A549 (cell line): ENCODE data around the gene CCDC167. TPM values are rescaled to one million over a fixed set of nuclear protein-coding genes. Genes with fewer than 3 reads are reported as not detected.

ENCODE experiments used
- ATAC-seq, 2 experiments: fragments of 200-7000 bp in 1 of 2; fragments of >200 bp in 1 of 2; cut with Nextera tagmentation in 1 of 2; cut with Tn5 transposase in 1 of 2; 3 replicates each; pipeline versions ENCODE4 v1.8.0 to v1.9.1; 2018 to 2020; ENCODE audit warnings: mild to moderate bottlenecking in 1 of 2, moderate library complexity in 1 of 2
- CTCF ChIA-PET: fragments of 300-600 bp; sonication (Branson Sonifier 250); formaldehyde crosslinking; extraction: SDS; loops from one replicate; lab custom pipeline; 2021; ENCODE audit warnings: antibody characterized with exemption, inconsistent platforms; lab: Yijun Ruan, JAX
- POLR2A ChIA-PET: fragments of 350-600 bp; formaldehyde crosslinking; extraction: SDS; loops from one replicate; lab custom pipeline; 2021; ENCODE audit warnings: antibody characterized with exemption, inconsistent platforms; lab: Yijun Ruan, JAX
- DNase-seq, 2 experiments: peaks; one replicate each; pipeline versions ENCODE4 v3.0.0 to v3.0.0-alpha.2; 2011 to 2016; ENCODE audit warnings: low read depth in 1 of 2, low spot score in 1 of 2
- FAIRE-seq: peaks from 2 replicates; lab custom pipeline; 2011; peaks lifted over from hg19 to GRCh38; lab: Jason Lieb, UNC
- H3K27ac ChIP-seq, 2 experiments: fragments of >200 bp; sonication (Bioruptor Twin); formaldehyde crosslinking; 3 replicates each; pipeline ENCODE4 v1.5.1; 2016 to 2017
- H3K4me1 ChIP-seq: fragments of >200 bp; sonication (Bioruptor Twin); formaldehyde crosslinking; 3 replicates; pipeline ENCODE4 v1.6.1; 2016
- H3K4me2 ChIP-seq: fragments of >200 bp; sonication (Bioruptor Twin); formaldehyde crosslinking; 3 replicates; pipeline ENCODE4 v1.6.1; 2016
- H3K4me3 ChIP-seq: fragments of >200 bp; sonication (Bioruptor Twin); formaldehyde crosslinking; 3 replicates; pipeline ENCODE4 v1.5.1; 2016
- H3K9me3 ChIP-seq: fragments of >200 bp; sonication (Bioruptor Twin); formaldehyde crosslinking; 3 replicates; pipeline ENCODE4 v1.6.1; 2016
- ATOH8 ChIP-seq: fragments of 250-450 bp; sonication (Bioruptor Pico); IDR thresholded peaks from 2 replicates; pipeline ENCODE4 v1.5.0; 2020; ENCODE audit warnings: low read depth, mild to moderate bottlenecking, moderate library complexity
- CBX2 ChIP-seq: fragments of 200-600 bp; sonication (generic); IDR thresholded peaks from 2 replicates; pipeline ENCODE4 v1.6.1; 2016; ENCODE audit warnings: low read depth, mild to moderate bottlenecking, borderline replicate concordance
- CEBPB ChIP-seq, 2 experiments: fragments of >200 bp in 1 of 2; sonication (Bioruptor Twin) in 1 of 2; formaldehyde crosslinking in 1 of 2; IDR thresholded peaks; 2 replicates each; pipeline ENCODE4 v1.6.1; 2012 to 2016
- EHF ChIP-seq: fragments of 250-450 bp; sonication (Bioruptor Pico); IDR thresholded peaks from 2 replicates; pipeline ENCODE4 v1.5.0; 2020; ENCODE audit warnings: mild to moderate bottlenecking
- EP300 ChIP-seq, 2 experiments: fragments of >200 bp; sonication (Bioruptor Twin); formaldehyde crosslinking; IDR thresholded peaks; 2 replicates in 1 of 2; 3 replicates in 1 of 2; pipeline ENCODE4 v1.6.1; 2016 to 2017
- FOSB ChIP-seq: fragments of 250-450 bp; sonication (Bioruptor Pico); IDR thresholded peaks from 2 replicates; pipeline ENCODE4 v1.5.0; 2020; ENCODE audit warnings: mild to moderate bottlenecking, moderate library complexity
- GATA3 ChIP-seq: IDR thresholded peaks from 2 replicates; pipeline ENCODE4 v1.6.1; 2012; ENCODE audit warnings: borderline replicate concordance
- HDAC2 ChIP-seq: fragments of 200-600 bp; sonication (generic); IDR thresholded peaks from 2 replicates; pipeline ENCODE4 v1.6.1; 2016
- HEYL ChIP-seq: fragments of 250-450 bp; sonication (Bioruptor Pico); IDR thresholded peaks from 2 replicates; pipeline ENCODE4 v1.8.0; 2021; ENCODE audit warnings: mild to moderate bottlenecking, moderate library complexity
- HMGXB4 ChIP-seq: fragments of 250-450 bp; sonication (Bioruptor Pico); IDR thresholded peaks from 2 replicates; pipeline ENCODE4 v1.5.0; 2021; ENCODE audit warnings: mild to moderate bottlenecking, moderate library complexity, borderline replicate concordance
- HOXA7 ChIP-seq: fragments of 250-450 bp; sonication (Bioruptor Pico); IDR thresholded peaks from 2 replicates; pipeline ENCODE4 v1.5.0; 2020; ENCODE audit warnings: mild to moderate bottlenecking, moderate library complexity
- HOXB13 ChIP-seq: fragments of 250-450 bp; sonication (Bioruptor Pico); IDR thresholded peaks from 2 replicates; pipeline ENCODE4 v1.5.0; 2020; ENCODE audit warnings: low read depth, mild to moderate bottlenecking, moderate library complexity
- KDM5A ChIP-seq: fragments of 200-600 bp; sonication (generic); IDR thresholded peaks from 2 replicates; pipeline ENCODE4 v1.6.1; 2016; ENCODE audit warnings: antibody characterized with exemption, mild to moderate bottlenecking
- MYC ChIP-seq: IDR thresholded peaks from 2 replicates; pipeline ENCODE4 v1.6.1; 2012; ENCODE audit warnings: mild to moderate bottlenecking, inconsistent platforms, low read length, improper control_type of control experiment, borderline replicate concordance
- NPAS2 ChIP-seq: fragments of 250-450 bp; sonication (Bioruptor Pico); IDR thresholded peaks from 2 replicates; pipeline ENCODE4 v1.8.0; 2022; ENCODE audit warnings: mild to moderate bottlenecking, moderate library complexity, borderline replicate concordance
- PHF8 ChIP-seq: fragments of 200-600 bp; sonication (generic); IDR thresholded peaks from 2 replicates; pipeline ENCODE4 v1.6.1; 2016; ENCODE audit warnings: low read depth, mild to moderate bottlenecking, antibody characterized with exemption, moderate library complexity, borderline replicate concordance
- POLR2AphosphoS2 ChIP-seq: conservative IDR thresholded peaks from 2 replicates; pipeline ENCODE4 v1.6.1; 2012; ENCODE audit warnings: low read length, improper control_type of control experiment, inconsistent platforms
- RAD21 ChIP-seq, 2 experiments: fragments of >200 bp in 1 of 2; sonication (Bioruptor Twin) in 1 of 2; formaldehyde crosslinking in 1 of 2; IDR thresholded peaks in 1 of 2; conservative IDR thresholded peaks in 1 of 2; 2 replicates in 1 of 2; 3 replicates in 1 of 2; pipeline ENCODE4 v1.6.1; 2012 to 2018; ENCODE audit warnings: inconsistent platforms in 1 of 2
- RNF2 ChIP-seq: fragments of 200-600 bp; sonication (generic); IDR thresholded peaks from 2 replicates; pipeline ENCODE4 v1.6.1; 2016; ENCODE audit warnings: low read depth, mild to moderate bottlenecking, antibody characterized with exemption, moderate library complexity, borderline replicate concordance
- SMC3 ChIP-seq: fragments of >200 bp; sonication (Bioruptor Twin); formaldehyde crosslinking; IDR thresholded peaks from 3 replicates; pipeline ENCODE4 v1.6.1; 2018; ENCODE audit warnings: inconsistent platforms
- ZNF302 ChIP-seq: fragments of 250-450 bp; sonication (Bioruptor Pico); IDR thresholded peaks from 2 replicates; pipeline ENCODE4 v1.9.0; 2021; ENCODE audit warnings: inconsistent platforms, mild to moderate bottlenecking, moderate library complexity
- WGBS: methylation state at CpG from one replicate; pipeline ENCODE4 v1.1.6; 2017; ENCODE audit errors: missing lambda C conversion rate; 5-methylcytosine and 5-hydroxymethylcytosine counted together
- polyA plus RNA-seq, 4 experiments: library from polyadenylated mRNA; depleted of rRNA in 3 of 4; stranded (reverse); fragments of >200 nt; fragmentation: RNase III in 1 of 4; extraction: RNeasy Plus Mini Kit Qiagen cat#74134 plus additional on column Dnase treatment in 1 of 4; gene quantifications; 2 replicates in 3 of 4; 3 replicates in 1 of 4; pipeline ENCODE4 v1.2.3, GENCODE V29; 2011 to 2017
- TF ChIP-seq, protein P1 (sequence below): fragments of >200 bp; sonication (Bioruptor Twin); formaldehyde crosslinking; IDR thresholded peaks from 3 replicates; pipeline ENCODE4 v1.6.1; 2016
- TF ChIP-seq, protein P2 (sequence below): fragments of >200 bp; sonication (Bioruptor Twin); formaldehyde crosslinking; IDR thresholded peaks from 3 replicates; pipeline ENCODE4 v1.5.1; 2016

CCDC167 gene
- polyA plus RNA-seq, 2 of the 4 experiments (the other 2 are of a cell fraction) = 35.1 to 39.1 TPM

DNA sequence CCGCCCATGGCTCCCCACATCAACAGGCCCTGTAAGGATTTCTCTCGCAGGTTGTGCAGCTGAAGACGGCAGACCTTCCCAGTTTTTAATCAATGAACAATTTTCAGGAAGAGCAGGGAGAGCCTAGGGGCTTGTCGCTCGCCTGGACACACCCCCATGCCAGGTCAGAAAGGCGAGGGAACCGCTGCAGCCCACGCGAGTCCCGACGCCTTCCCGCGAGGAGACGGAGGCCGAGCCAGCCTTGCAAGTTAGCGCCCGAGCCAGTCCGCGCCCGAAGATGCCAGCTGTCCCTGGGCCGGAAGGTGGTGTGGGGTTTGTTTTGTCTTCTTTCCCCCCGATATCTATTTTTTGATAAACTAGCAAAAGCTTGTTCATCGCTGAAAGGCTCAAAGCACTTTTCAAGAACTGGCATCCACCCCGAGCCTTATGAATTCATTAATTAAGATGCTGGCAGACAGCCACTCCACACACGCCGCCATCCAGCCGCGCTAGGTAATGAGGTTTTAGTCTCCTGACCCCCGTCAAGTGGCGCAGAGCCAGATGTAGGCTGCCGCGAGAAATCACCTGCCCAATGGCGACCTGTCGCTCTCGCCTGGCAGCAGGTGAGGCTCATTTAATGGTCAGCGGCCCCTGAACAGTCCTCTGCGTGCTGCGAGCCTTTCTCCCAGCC is 6.6 kb downstream of the CCDC167 start:
- H3K27ac ChIP-seq = no peak overlapping the region
- FAIRE-seq (no peak), DNase-seq (no peak)
- H3K9me3 ChIP-seq = no peaks in the 10 kb centered on the region
- no peaks in the 10 kb centered on the region for H3K4me1 ChIP-seq
- TF ChIP-seq ZNF302 (CRISPR knock-in tag) = no peak
- TF ChIP-seq, all 56 proteins: peak for 0
- ChIA-PET POLR2A (no interaction called here), CTCF (interaction anchor here (1.3 to 1.8 kb wide), 3 partner anchors 197 to 199 kb away, joined by 3 to 7 read pairs (median 4); no protein-coding TSS in a partner anchor)
- Histone ChIP-seq H3K4me2 (no peak overlapping the region), H3K4me3 (no peak overlapping the region)
- ATAC-seq = no peak
- WGBS = 97% methylated on average over 29 of the region's 38 CpGs

- Histone ChIP-seq H3K9me3 (no peaks in the 10 kb centered on the region), H3K4me1 (no peaks in the 10 kb centered on the region), H3K27ac (no peak overlapping the region), H3K4me2 (no peak overlapping the region), H3K4me3 (no peak overlapping the region)
- WGBS = 51% methylated on average over 9 of the region's 9 CpGs
- TF ChIP-seq NPAS2 (no peak), HMGXB4 (CRISPR knock-in tag) (no peak), EHF (CRISPR knock-in tag) (no peak), ATOH8 (CRISPR knock-in tag) (no peak), HEYL (CRISPR knock-in tag) (no peak), CEBPB (IDR thresholded peaks at IDR 0.05) (no peak), HOXB13 (CRISPR knock-in tag) (no peak), HDAC2 (no peak)
- FAIRE-seq (no peak), ATAC-seq (no peak), DNase-seq (no peak)
- POLR2A ChIA-PET = no interaction called here
- CTCF ChIA-PET = interaction anchor here (0.6 to 1.8 kb wide), 5 partner anchors 14 to 200 kb away, joined by 3 to 8 read pairs (median 4); no protein-coding TSS in a partner anchor
These were observed 7.3 kb downstream of the CCDC167 start for GRCh38 chr6:37492236-37492972.

GRCh38 chr6:37491830-37492208 is 7.9 kb downstream of the CCDC167 start:
- H3K9me3 ChIP-seq = no peaks in the 10 kb centered on the region
- TF ChIP-seq KDM5A (no peak), CEBPB (IDR thresholded peaks at IDR 0.05) (no peak), HOXA7 (CRISPR knock-in tag) (no peak), GATA3 (no peak), MYC (no peak), FOSB (CRISPR knock-in tag) (no peak), CBX2 (no peak), RNF2 (no peak), HDAC2 (no peak), POLR2AphosphoS2 (no peak), PHF8 (no peak), SMC3 (no peak), EP300 (IDR thresholded peaks at IDR 0.05) (no peak), RAD21 (conservative IDR thresholded peaks at IDR 0.05 in 1 of 2, IDR thresholded peaks at IDR 0.05 in 1 of 2) (no peak)
- TF ChIP-seq, protein P1, sequence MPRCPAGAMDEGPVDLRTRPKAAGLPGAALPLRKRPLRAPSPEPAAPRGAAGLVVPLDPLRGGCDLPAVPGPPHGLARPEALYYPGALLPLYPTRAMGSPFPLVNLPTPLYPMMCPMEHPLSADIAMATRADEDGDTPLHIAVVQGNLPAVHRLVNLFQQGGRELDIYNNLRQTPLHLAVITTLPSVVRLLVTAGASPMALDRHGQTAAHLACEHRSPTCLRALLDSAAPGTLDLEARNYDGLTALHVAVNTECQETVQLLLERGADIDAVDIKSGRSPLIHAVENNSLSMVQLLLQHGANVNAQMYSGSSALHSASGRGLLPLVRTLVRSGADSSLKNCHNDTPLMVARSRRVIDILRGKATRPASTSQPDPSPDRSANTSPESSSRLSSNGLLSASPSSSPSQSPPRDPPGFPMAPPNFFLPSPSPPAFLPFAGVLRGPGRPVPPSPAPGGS = no peak
- TF ChIP-seq, protein P2, sequence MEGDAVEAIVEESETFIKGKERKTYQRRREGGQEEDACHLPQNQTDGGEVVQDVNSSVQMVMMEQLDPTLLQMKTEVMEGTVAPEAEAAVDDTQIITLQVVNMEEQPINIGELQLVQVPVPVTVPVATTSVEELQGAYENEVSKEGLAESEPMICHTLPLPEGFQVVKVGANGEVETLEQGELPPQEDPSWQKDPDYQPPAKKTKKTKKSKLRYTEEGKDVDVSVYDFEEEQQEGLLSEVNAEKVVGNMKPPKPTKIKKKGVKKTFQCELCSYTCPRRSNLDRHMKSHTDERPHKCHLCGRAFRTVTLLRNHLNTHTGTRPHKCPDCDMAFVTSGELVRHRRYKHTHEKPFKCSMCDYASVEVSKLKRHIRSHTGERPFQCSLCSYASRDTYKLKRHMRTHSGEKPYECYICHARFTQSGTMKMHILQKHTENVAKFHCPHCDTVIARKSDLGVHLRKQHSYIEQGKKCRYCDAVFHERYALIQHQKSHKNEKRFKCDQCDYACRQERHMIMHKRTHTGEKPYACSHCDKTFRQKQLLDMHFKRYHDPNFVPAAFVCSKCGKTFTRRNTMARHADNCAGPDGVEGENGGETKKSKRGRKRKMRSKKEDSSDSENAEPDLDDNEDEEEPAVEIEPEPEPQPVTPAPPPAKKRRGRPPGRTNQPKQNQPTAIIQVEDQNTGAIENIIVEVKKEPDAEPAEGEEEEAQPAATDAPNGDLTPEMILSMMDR = no peak
- DNase-seq = no peak
- no peaks in the 10 kb centered on the region for H3K4me1 ChIP-seq
- H3K4me3 ChIP-seq = no peak overlapping the region
- ChIA-PET CTCF (interaction anchor here (0.6 to 1.8 kb wide), 5 partner anchors 13 to 200 kb away, joined by 3 to 8 read pairs (median 4); no protein-coding TSS in a partner anchor), POLR2A (no interaction called here)
- no peak for FAIRE-seq
- H3K4me2 ChIP-seq = no peak overlapping the region
- no peak overlapping the region for H3K27ac ChIP-seq
- 93% methylated on average over 3 of the region's 5 CpGs for WGBS
- no peak for ATAC-seq
